Right lobe of liver (tissue), 6 donors: ENCODE results near the gene IL15RA. TPM values are rescaled to one million over a fixed set of nuclear protein-coding genes. Genes with fewer than 3 reads are reported as not detected.

Experiments
- ATAC-seq, 4 donors: fragments of 200-7000 bp; cut with Tn5 transposase; one replicate each; pipeline ENCODE4 v1.9.1; 2020; ENCODE audit warnings: mild to moderate bottlenecking in 4 of 4, moderate library complexity in 4 of 4
- DNase-seq, 3 donors: peaks; one replicate each; pipeline ENCODE4 v3.0.0-alpha.2; 2020
- H3K27ac ChIP-seq, 3 donors: fragments of 200-600 bp; one replicate each; pipeline ENCODE4 v1.8.0; 2022
- H3K27me3 ChIP-seq, 2 donors: fragments of 200-600 bp; one replicate each; pipeline ENCODE4 v1.8.0; 2022
- H3K36me3 ChIP-seq, 4 donors: fragments of 200-600 bp; sonication (generic) in 1 of 4; one replicate each; pipeline versions ENCODE4 v1.5.1 to v1.8.0; 2017 to 2022; ENCODE audit warnings: control low read depth in 1 of 4
- H3K4me1 ChIP-seq, 4 donors: fragments of 200-600 bp; sonication (generic) in 1 of 4; one replicate each; pipeline versions ENCODE4 v1.5.1 to v1.8.0; 2017 to 2022; ENCODE audit warnings: control low read depth in 1 of 4
- H3K4me3 ChIP-seq, 3 donors: fragments of 200-600 bp; one replicate each; pipeline ENCODE4 v1.8.0; 2022
- H3K9me3 ChIP-seq, 4 donors: fragments of 200-600 bp; sonication (generic) in 1 of 4; one replicate each; pipeline versions ENCODE4 v1.5.1 to v1.8.0; 2017 to 2022; ENCODE audit warnings: control low read depth in 1 of 4
- POLR2A ChIP-seq: fragments of 450-650 bp; IDR thresholded peaks from one replicate; pipeline ENCODE4 v1.6.1; 2017; ENCODE audit warnings: antibody characterized with exemption, mild to moderate bottlenecking
- WGBS: methylation state at CpG from one replicate; pipeline ENCODE4 v1.1.6; 2018; ENCODE audit warnings: low coverage, low lambda C conversion rate; ENCODE audit not compliant: insufficient coverage; ENCODE audit errors: missing lambda C conversion rate; 5-methylcytosine and 5-hydroxymethylcytosine counted together
- intact Hi-C, 2 donors: fragments of 100-400 bp; cut with DNase I; formaldehyde crosslinking; loops; one replicate each; pipeline versions ENCODE4 v1.11.2 to v1.14.1; 2022
- total RNA-seq, 6 experiments: library from RNA; depleted of rRNA in 2 of 6; stranded (reverse); fragments of >200 nt in 2 of 6; fragmentation: NEBNext Ultra II Directional in 3 of 6; extraction: Animal tissue kit (Norgen Biotek cat#: 25700) in 3 of 6; gene quantifications; one replicate each; pipeline versions ENCODE4 v1.1.0 to v1.2.4, GENCODE V29; 2016 to 2023
- TF ChIP-seq, protein P1 (sequence below), 4 donors: fragments of 200-600 bp in 3 of 4; fragments of 450-650 bp in 1 of 4; IDR thresholded peaks; one replicate each; pipeline versions ENCODE4 v1.5.1 to v1.8.0; 2016 to 2022; ENCODE audit warnings: antibody characterized with exemption in 4 of 4, mild to moderate bottlenecking in 2 of 4
- donor health status: DM: no; HTN: yes; CAD: no.
- donor health status: DM: no; HTN: no; CAD: no.
- donor health status: DM: no; HTN: no; CAD: no.
- donor health status: DM: no; HTN: yes; CAD: no.
- donor health status: DM: no; HTN: yes; CAD: no.

Gene IL15RA
- total RNA-seq, 6 experiments from 2014 or later = 6.2 to 42.7 (median 13.3) TPM

DNA sequence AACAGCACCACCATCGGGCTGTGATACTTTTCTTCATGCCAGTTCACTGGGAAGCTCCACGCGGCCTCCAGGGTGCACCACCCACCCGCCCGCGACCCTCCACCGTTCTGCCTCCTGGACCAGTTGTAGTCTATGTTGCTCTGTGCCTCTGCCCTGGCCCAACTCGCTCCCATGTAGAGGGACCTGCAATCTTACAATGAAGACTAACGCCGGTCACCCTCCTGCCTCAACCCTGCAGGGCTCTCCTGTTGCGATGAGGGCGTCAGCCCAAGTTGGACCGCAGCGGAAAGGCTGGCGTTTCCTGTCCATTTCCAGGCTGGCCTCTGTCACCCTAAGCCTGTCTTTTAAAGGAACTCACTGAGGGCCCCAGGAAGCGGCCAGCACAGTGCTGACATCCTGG is 34.9 kb downstream of the IL15RA start:
- Histone ChIP-seq H3K4me3 (no peak overlapping the region), H3K4me1 (peaks cover 0 to 4% (median 0%) of the 10 kb centered on the region in 4 donors), H3K36me3 (peaks cover 0 to 7% (median under 1%) of the 10 kb centered on the region in 4 donors), H3K9me3 (no peaks in the 10 kb centered on the region), H3K27ac (peak overlapping the region in 2 of 3 donors; percentile 51 to 81), H3K27me3 (no peaks in the 10 kb centered on the region)
- TF ChIP-seq, protein P1, sequence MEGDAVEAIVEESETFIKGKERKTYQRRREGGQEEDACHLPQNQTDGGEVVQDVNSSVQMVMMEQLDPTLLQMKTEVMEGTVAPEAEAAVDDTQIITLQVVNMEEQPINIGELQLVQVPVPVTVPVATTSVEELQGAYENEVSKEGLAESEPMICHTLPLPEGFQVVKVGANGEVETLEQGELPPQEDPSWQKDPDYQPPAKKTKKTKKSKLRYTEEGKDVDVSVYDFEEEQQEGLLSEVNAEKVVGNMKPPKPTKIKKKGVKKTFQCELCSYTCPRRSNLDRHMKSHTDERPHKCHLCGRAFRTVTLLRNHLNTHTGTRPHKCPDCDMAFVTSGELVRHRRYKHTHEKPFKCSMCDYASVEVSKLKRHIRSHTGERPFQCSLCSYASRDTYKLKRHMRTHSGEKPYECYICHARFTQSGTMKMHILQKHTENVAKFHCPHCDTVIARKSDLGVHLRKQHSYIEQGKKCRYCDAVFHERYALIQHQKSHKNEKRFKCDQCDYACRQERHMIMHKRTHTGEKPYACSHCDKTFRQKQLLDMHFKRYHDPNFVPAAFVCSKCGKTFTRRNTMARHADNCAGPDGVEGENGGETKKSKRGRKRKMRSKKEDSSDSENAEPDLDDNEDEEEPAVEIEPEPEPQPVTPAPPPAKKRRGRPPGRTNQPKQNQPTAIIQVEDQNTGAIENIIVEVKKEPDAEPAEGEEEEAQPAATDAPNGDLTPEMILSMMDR (IDR thresholded peaks at IDR 0.05) = no peak
- no peak for TF ChIP-seq POLR2A
- intact Hi-C loops = no loop called here
- peak; percentile 39 to 65 (median 60) for ATAC-seq
- 36% methylated on average over 8 of the region's 16 CpGs for WGBS
- peak in 2 of 3 donors; percentile 60 to 64 for DNase-seq

DNA sequence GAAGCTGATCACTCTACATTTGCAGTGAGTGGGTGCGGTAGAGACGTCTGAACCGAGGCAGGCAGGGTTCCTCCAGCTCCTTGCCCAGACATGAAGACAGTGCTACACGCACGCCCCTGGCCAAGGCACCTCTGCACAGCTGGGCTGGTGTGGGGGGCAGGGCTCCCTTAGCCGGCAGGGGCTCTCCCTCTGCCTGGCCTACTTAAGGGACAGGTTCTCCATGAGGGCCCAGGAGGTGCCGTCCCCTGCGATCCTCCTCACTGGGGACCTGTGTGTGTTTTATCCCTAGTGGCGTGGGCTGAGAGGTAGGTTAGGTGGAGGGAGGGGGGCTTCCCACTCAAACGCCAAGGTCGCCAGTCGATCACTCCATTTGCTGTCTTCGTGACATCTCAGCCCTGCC is 35.3 kb downstream of the IL15RA start:
- DNase-seq (no peak), ATAC-seq (peak in 3 of 4 donors; percentile 3 to 12 (median 4))
- H3K27ac ChIP-seq = peak overlapping the region in 2 of 3 donors; percentile 51 to 81
- peaks cover 0 to 12% (median 4%) of the 10 kb centered on the region in 4 donors for H3K36me3 ChIP-seq
- no peaks in the 10 kb centered on the region for H3K27me3 ChIP-seq
- no peak for TF ChIP-seq POLR2A
- TF ChIP-seq, protein P1 (IDR thresholded peaks at IDR 0.05) = no peak
- H3K4me3 ChIP-seq = no peak overlapping the region
- H3K4me1 ChIP-seq = peaks cover 0 to 4% (median 0%) of the 10 kb centered on the region in 4 donors
- WGBS = no CpG with 5 or more reads among the region's 13 CpGs
- no peaks in the 10 kb centered on the region for H3K9me3 ChIP-seq
- intact Hi-C loops = no loop called here

DNA sequence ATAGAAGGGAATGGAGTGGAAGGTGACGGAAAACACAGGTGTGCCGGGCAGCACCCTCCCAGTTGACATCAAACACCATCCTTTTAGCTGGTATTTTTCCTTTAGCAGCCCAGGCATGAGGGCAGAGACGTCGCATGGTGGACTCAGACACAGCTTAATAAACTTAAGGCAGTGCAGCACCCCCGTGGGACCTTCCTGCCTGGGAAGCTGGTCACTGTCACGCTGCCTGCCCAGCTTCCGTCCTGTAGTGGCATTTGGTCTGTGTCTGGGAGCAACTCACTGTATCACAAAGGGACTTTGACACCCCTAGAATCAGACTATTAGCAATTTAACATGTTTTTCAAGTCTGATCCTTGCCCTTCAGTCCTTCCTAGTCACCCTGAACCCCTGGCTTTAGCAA is 35.8 kb downstream of the IL15RA start:
- no peaks in the 10 kb centered on the region for H3K9me3 ChIP-seq
- intact Hi-C loops = no loop called here
- TF ChIP-seq POLR2A = no peak
- H3K4me1 ChIP-seq = peaks cover 0 to 4% (median 0%) of the 10 kb centered on the region in 4 donors
- H3K27ac ChIP-seq = peak overlapping the region in 2 of 3 donors; percentile 51 to 81
- ATAC-seq = peak in 3 of 4 donors; percentile 9 to 15 (median 13)
- no peak overlapping the region for H3K4me3 ChIP-seq
- no peaks in the 10 kb centered on the region for H3K27me3 ChIP-seq
- DNase-seq = no peak
- 73% methylated on average over 5 of the region's 7 CpGs for WGBS
- H3K36me3 ChIP-seq = peaks cover 0 to 16% (median 7%) of the 10 kb centered on the region in 4 donors

DNA sequence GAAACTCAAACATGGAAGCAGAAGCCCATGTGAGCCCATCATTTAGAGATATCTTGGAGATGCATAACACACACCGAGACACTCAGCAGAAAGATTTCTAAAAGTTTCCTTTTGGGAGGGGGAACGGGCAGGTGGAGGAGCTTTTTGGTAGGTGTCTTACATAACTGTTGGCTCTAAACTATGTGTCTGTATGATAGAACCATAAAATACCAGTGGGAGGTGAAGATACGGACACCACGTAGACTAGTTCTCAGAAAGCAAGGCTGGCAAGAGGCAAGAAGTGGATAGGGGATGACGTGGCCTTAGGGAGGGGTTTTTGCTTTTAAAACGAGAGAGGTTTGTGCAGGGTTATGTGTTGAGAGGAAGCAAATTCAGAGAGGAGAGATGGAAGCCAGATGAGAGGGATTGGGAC is 36.5 kb downstream of the IL15RA start:
- 62% methylated on average over 6 of the region's 6 CpGs for WGBS
- Histone ChIP-seq H3K4me1 (peaks cover 0 to 4% (median 0%) of the 10 kb centered on the region in 4 donors), H3K4me3 (no peak overlapping the region), H3K27me3 (no peaks in the 10 kb centered on the region), H3K9me3 (no peaks in the 10 kb centered on the region), H3K36me3 (peaks cover 0 to 23% (median 10%) of the 10 kb centered on the region in 4 donors), H3K27ac (no peak overlapping the region)
- no peak for ATAC-seq
- intact Hi-C loops = no loop called here
- TF ChIP-seq, protein P1 (IDR thresholded peaks at IDR 0.05) = no peak
- DNase-seq = no peak

DNA sequence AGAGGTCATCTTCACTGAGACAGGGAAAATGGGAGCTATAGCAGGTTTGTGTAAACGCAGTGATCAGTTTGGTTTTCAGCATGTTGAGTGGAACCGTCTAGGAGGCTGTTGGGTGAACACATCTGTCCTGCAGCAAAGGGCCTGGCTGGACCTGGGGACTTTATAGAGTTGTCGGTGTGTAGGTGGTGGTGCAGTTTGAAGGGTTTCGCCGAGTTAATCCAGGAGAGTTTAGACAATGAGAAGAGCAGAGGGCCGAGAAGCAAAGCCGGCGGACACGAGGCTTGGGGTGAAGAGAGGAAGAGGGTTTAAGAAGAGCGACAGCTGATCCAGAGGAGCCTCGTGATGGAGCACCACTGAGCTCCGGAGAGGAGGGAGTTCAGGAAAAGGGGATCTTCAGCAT is 39.1 kb downstream of the IL15RA start:
- DNase-seq (no peak), ATAC-seq (no peak)
- TF ChIP-seq POLR2A = no peak
- TF ChIP-seq, protein P1 (IDR thresholded peaks at IDR 0.05) = no peak
- H3K27me3 ChIP-seq = no peaks in the 10 kb centered on the region
- no peak overlapping the region for H3K4me3 ChIP-seq
- intact Hi-C loops = no loop called here
- H3K36me3 ChIP-seq = peaks cover 0 to 23% (median 10%) of the 10 kb centered on the region in 4 donors
- peaks cover 0 to 13% (median 4%) of the 10 kb centered on the region in 4 donors for H3K4me1 ChIP-seq
- H3K9me3 ChIP-seq = no peaks in the 10 kb centered on the region
- WGBS = 89% methylated on average over 12 of the region's 12 CpGs
- no peak overlapping the region for H3K27ac ChIP-seq
